GM18861 (cell line): Measurements from ENCODE around the gene MAP4K2.

Experiments
- ATAC-seq: cut with Tn5 transposase; IDR thresholded peaks from one replicate; pipeline ENCODE4 v1.9.1; 2021; ENCODE audit not compliant: unreplicated experiment

Gene MAP4K2

DNA sequence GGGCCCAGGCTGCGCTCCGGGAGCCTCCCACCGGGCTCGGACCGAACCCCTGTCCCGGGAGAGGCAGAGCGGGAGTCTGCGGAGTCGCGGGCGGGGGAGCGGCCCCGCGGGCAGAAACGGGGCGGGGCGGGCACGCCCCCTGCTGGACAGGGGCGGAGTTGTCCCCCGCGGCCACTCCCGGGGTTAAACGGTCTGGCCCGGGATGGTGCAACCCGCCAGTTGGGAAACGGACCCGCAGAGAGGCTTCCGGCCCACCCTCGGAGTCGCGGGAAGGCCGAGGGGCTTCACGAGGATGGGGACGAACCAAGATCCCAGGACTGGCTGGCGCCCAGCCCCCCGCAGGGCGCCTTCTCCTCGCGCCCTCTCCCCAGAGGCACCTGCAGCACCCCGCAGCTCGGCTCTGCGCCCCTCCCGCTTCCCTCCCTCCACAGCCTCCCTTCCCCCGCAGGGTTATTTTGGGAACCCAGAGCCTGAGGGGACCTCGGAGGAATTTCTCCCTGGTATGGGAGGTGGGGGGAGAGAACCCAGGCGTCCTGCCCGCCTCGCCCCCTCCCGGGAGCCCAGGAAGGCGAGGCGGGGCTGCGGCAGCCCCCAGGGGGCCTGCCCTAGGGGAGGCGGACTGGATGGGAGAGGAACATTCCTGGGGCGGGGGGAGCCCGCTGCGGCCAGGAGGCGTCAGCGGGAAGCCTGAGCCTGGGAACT lies 60.0 kb downstream of the MAP4K2 start:
- ATAC-seq: no peak

DNA sequence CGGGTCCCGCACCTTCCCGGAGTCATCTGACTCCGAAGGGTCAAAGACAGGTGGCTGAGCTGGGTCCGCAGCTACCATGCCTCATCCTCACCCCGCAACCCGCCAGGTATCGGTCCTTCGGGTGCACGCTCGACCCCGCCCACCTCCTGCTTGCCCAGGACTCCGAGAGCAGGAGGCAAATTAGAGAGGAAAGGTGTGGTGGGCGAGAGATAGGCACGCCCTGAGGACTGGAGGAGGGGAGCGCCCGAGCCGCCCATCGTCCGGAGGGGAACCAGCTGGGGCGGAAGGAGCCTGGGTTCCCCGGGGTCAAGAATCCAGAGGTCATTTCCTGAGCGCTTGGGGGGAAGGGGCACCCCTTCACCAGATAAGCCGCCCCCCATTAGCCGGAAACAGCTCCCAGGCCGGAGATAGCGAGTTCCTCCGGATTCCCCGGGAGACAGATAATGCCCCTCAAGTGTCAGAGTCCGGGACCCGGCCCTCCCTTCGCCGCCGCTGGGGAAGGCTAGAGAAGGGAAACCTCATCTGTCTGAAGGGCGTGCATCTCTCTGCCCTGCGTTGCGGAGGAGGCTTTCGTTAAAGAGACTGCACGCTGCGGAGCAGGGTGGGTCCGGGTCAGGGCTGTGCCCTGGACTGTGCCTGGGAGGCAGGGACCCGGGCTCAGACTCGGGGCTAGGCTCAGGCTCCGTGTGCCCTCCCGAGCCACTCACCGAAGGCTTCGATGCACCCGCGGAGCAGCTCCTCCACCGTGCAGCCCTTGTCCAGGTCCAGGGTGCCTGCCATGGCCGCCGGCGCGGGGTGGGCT lies 60.7 kb downstream of the MAP4K2 start:
- ATAC-seq: no peak

DNA sequence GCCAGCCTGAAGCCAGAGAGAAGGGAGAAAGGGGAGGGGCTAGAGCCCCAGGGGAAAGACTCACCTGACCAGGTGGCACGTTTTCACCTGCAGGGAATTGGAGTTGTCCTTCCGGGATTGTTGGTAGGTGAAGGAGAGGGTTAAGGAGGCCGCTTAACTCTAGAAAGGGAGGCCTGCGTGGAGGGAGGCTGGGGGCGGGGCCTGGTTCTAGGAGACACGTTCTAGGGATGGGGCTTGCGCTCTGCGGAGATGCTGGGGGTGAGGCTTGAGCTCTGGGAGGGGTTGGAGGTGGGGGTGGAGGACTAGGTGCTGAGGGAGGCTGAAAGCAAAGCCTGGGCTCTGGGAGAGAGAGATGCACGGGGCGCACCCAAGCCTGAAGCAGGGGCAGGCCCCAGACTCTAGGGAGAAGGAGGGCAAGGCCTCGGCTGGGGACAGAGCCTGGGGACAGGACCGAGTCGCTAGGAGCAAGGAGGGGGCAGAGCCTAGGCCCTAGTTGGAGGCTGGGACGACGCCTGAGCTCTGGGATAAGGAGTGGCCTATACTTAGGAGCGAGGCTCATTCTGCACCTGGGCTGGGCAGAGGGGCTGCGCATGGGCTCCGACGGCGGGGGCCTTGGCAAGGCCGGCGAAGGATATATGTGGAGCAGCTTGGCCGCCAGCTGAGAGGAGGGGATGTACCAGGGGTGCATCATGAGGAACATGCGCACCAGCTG lies 61.5 kb downstream of the MAP4K2 start:
- ATAC-seq: no peak

DNA sequence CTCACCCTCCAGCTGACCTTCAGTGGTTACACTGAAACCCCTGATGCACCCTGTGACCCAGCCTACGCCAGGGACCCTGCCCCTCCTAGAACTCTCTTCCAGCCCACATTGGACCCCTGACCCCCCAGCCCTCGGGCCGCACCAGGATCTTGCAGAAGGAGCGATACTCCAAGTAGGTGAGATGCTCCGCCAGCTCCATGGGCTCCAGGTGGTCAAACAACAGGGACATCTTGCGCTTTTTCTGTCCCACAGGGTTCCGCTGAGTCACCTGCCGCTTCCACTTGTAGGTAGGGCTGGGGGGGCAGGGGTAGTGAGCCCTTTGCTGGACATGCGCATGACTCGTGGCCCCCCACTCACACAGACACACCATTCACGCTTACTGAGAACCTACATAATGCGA lies 63.1 kb downstream of the MAP4K2 start:
- ATAC-seq: no peak

DNA sequence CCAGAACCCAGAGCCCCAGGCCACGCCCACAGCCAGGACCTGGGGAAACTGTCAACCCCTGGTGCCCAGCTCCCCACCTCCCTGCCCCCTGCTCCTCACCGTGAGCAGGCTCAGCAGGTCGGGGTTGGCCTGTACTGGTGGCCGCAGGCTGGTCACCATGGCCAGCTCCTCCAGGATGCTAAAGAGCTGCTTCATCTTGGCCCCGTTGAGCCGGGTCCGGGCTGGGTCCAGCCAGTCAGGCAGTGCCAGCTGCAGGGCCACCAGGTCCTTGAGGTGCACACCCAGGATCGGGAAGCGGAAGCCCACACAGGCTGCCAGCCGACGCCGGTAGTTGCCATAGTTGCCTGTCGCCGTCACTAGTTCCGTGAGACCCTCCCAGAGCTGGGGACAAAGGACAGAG lies 66.4 kb downstream of the MAP4K2 start:
- no peak for ATAC-seq

DNA sequence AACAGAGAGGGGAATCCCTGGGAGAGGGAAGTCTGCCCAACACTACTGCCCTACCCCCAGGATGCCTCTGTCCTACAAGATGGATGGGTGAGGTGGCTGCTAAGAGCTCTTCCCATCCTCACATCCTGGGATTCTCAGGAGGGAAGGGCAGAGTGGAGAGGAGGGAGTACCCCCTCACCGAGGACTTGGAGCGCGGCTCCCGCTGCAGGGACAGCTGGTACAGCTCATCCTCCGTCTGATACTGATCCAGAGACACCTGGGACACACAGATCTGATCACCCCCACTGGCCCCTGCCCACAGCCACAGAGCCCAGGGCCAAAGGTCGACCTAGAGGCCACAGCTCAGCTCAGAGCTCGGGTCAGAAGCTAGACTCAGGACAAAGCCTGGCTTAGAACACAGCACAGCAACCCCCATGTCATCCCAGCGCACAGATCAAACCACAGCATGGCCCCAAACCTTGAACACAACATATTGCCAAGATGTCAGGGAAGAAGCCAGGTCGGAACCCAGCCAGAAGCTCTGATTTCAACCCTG lies 67.2 kb downstream of the MAP4K2 start:
- no peak for ATAC-seq
